Retinal pigment epithelial cell (primary cell): ENCODE data around the gene NARS2.

Source experiments
- DNase-seq: peaks from one replicate; pipeline ENCODE4 v3.0.0-alpha.2; 2010; ENCODE audit warnings: low read depth
- H3K4me3 ChIP-seq: 2 replicates; pipeline ENCODE4 v1.5.1; 2011; ENCODE audit warnings: mild to moderate bottlenecking, low read length, control low read depth, moderate library complexity
- TF ChIP-seq, protein P1 (sequence below): conservative IDR thresholded peaks from 2 replicates; pipeline ENCODE4 v1.5.1; 2011; ENCODE audit warnings: low read depth, low read length, control low read depth, inconsistent platforms

The NARS2 gene

GRCh38 chr11:78489184-78489583, 85.5 kb downstream of the NARS2 start:
- no peak overlapping the region for H3K4me3 ChIP-seq
- TF ChIP-seq, protein P1, sequence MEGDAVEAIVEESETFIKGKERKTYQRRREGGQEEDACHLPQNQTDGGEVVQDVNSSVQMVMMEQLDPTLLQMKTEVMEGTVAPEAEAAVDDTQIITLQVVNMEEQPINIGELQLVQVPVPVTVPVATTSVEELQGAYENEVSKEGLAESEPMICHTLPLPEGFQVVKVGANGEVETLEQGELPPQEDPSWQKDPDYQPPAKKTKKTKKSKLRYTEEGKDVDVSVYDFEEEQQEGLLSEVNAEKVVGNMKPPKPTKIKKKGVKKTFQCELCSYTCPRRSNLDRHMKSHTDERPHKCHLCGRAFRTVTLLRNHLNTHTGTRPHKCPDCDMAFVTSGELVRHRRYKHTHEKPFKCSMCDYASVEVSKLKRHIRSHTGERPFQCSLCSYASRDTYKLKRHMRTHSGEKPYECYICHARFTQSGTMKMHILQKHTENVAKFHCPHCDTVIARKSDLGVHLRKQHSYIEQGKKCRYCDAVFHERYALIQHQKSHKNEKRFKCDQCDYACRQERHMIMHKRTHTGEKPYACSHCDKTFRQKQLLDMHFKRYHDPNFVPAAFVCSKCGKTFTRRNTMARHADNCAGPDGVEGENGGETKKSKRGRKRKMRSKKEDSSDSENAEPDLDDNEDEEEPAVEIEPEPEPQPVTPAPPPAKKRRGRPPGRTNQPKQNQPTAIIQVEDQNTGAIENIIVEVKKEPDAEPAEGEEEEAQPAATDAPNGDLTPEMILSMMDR: no peak
- DNase-seq: no peak

- TF ChIP-seq, protein P1: no peak
These were observed 96.1 kb downstream of the NARS2 start for GRCh38 chr11:78478536-78478935.

DNA sequence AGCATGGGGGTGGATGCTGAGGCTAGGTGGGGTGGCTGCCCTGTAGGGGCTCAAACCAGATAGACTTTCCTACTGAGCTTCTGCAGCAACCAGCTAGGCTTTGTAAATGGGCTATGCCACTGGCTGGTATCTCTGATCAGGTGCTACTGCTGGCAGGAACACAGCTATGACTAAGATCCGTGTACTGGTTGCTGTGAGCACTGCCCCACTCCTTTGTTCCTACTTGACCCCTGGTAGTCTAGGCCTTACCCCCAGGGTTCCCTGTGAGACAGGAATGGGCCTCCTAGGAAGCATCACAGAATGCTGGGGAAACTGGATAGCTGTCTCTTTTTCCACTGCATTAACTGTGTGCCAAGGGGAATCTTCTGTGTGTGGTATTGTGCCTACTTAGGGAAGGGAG, 98.6 kb downstream of the NARS2 start:
- DNase-seq: peak; percentile 39
- H3K4me3 ChIP-seq: no peak overlapping the region
- TF ChIP-seq, protein P1: no peak

More at GRCh38 chr11:78478536-78478935, 96.1 kb downstream of the NARS2 start:
- H3K4me3 ChIP-seq: no peak overlapping the region
- no peak for DNase-seq

DNA sequence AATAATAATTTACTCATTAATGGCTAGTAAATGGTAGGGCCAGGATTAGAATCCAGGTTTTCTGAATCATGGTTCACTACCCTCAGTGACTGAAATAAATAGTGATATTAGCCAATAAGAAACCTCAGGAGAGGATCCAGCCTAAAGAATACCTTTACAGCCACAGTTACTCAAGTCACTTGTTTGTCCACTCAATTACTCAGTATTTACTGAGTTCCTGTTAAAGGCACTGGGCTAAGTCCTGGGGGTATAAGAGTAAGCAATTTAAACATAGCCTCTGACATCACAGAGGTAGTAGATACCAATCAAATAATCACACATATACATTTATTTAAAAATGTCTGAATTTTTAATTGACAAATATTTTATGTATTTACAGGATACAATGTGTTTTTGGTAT, 100.2 kb downstream of the NARS2 start:
- TF ChIP-seq, protein P1: no peak
- H3K4me3 ChIP-seq: no peak overlapping the region
- DNase-seq: no peak

GRCh38 chr11:78472905-78473304, 101.8 kb downstream of the NARS2 start:
- TF ChIP-seq, protein P1: no peak
- no peak overlapping the region for H3K4me3 ChIP-seq
- DNase-seq: no peak

DNA sequence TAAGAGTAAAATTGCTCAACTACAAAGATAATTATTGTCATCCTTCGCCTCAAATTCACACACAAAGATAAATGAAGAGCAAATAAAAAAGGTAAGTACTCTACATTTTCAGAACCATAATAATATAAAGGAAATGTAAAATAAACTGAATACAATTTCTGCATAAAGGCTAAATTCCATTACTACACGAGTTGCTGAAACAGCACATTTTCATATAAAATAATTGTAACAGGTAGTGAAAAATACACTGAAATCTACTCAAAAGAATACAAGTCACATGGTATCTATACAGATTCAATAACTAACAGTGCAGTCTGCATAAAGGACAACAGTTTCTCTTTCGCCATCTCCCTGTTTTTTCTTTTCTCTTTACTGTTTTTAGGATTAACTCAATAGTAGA, 102.3 kb downstream of the NARS2 start:
- TF ChIP-seq, protein P1: no peak
- H3K4me3 ChIP-seq: no peak overlapping the region
- DNase-seq: no peak

- no peak overlapping the region for H3K4me3 ChIP-seq
- DNase-seq: no peak
- TF ChIP-seq, protein P1: no peak
These were observed 103.7 kb downstream of the NARS2 start for GRCh38 chr11:78470861-78471442.
